Measurements from ENCODE around the gene CPLX4.

The CPLX4 gene, protein sequence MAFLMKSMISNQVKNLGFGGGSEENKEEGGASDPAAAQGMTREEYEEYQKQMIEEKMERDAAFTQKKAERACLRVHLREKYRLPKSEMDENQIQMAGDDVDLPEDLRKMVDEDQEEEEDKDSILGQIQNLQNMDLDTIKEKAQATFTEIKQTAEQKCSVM

DNA sequence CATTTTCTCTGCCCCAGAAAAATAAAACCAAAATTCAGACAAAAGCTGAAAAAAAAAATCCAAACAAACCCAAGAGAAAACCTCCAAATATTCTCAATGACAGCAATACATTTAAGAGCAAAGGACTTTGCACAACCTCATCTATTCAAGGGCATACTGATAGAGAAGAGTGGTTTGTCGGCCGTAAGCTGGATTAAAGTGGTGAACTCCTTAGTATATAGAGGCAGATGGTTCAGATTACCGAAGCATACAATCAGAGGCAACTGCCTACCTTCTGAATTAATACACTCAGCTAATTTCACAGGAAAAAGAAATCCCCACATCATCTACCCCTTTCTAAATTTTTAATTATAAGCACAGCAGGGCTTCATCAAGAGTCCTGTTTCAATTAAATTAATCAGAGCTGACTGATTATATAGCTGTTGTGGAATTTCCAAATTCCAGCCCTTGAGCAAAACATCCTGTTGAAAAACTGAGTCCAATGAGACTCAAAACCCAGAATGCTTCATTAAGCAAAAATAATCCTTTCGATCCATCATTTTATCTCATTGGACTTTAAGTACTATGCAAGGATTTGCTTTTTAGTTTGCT is at the start of gene CPLX4:
CPLX4 (minus strand) TSS at position 190 of the 591 bp plus-strand sequence; CDS start at position 3, 187 bp downstream.
- no peak for ATAC-seq

DNA sequence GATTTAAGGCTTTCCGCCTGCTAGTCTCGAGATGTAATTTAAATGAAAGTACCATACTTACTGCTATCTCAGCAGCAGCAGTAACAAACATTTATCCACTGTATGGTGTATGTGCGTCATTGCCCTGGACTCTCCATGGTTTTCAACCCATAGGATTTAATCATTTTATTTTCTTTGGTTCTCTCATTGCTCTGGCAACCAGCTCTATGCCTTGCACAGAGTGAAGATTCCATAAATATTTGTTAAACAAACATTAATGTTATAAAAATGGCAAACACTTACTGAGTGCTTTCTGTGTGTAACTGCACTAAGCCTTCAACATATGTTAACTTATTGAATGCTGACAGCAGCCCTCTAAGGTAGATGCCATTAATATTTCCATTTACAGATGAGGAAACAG is 41.9 kb upstream of the CPLX4 start:
- ATAC-seq: no peak

DNA sequence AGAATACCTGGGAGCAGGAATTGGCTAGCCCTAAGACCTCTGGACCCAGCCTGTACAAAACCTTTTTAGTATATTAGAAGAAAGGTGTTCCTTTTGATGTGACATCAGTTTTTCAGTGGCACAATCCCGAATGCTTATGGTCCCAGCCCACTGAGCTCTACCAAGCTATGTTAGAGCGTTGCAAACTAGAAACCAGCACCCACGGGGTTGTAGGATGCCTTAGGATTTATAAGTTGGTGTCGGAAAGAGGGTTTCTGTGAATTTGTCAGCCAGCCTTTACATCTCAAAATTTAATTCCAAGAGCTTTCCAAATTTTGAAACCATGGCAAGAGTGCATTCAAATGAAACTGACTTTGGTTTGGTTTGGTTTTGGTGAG is 41.1 kb upstream of the CPLX4 start:
- ATAC-seq: no peak

DNA sequence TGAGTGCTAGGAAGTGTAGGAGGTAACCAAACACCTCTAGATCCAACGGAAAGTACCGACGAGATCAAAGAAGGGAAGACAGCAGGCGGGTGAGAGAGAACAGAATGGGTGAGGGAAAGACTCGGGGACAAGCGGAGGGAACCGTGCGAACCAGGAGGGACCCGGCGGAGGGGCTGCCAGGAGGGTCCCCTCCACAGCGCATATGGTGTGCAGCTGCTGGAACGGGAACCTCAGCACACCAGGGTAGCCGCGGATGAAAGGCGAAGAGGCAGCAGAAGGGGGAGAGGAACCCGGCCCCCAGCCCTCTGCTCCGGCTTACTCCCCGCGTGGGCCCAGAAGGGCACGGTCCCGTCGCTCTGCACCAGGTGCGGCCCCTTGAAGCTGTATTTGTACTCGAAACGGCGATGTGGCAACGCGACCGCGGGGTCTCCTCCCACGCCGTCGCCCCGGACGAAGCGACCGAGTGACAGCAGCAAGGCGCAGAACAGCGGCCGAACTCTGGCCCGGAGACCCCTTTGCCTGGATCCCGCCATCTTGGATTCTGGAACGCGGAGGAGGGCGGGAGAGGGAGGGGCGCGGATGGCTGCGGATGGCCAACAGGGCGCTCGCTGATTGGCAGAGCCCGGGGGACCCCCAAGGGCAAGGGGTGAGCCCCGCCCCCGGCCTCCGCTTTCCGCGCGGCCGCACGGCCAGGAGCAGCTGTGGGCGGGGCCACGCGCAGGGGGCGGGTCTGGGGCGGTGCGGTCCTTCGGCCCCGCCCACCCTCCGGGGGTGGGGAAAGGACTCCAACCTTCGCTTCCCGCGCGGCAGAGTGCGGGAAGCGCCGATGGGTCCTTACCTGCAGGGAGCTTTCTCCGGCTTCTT is 40.5 kb upstream of the CPLX4 start, which contains the start of gene LMAN1:
LMAN1 (minus strand) TSS at position 554 of the 864 bp plus-strand sequence; CDS start at position 533, 21 bp downstream.
- ATAC-seq: peak; percentile 85

DNA sequence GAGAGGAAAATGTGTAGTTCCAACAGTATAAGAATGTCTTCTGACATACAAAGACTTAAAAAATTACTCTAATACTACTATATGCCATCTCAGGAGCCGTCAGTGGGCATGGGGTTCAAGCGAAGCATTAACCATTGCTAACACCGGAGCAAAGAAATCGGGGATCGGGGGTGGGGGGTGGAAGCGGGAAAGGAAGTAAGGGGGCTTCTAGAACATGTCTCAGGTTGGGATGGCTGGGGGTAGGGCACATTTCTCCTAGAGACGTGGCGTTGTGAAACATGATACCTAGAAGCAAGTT is 39.9 kb upstream of the CPLX4 start:
- ATAC-seq: no peak

DNA sequence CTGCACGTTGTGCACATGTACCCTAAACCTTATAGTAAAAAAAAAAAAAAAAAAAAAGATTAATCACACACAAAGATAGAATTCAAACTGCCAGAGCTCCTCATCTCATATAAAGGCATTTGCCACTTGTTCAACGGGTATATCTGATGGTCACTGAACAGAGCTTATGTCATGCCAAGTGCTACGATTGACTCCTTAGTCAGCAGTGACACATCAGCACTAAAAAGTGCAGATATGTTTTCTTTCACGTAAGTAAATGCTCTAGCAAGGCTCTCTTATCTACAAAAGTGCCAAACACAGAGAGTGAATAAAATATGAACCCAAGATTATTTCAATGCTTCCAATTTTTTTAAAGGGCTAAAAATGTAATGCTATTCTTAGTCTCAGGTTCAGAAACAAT is 39.5 kb upstream of the CPLX4 start:
- ATAC-seq: peak; percentile 43 to 52

DNA sequence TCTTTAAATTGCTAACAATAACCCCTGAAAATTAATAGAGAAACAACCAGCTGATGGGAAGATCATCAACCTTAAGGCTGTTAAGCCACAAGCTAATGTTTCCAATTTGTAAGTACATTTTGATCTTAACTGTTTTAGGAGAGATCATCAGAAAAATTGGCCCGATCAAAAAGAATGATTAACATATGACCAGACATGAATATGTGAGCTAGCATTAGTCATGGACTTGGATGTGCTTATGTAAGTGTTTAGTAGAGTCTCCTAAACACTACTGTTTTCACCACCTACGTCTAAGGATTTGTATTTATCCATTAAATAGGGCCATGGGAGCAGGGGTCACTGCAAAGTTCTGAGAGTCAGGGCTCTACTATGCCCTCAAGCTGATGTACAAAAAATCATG is 36.3 kb upstream of the CPLX4 start:
- no peak for ATAC-seq

DNA sequence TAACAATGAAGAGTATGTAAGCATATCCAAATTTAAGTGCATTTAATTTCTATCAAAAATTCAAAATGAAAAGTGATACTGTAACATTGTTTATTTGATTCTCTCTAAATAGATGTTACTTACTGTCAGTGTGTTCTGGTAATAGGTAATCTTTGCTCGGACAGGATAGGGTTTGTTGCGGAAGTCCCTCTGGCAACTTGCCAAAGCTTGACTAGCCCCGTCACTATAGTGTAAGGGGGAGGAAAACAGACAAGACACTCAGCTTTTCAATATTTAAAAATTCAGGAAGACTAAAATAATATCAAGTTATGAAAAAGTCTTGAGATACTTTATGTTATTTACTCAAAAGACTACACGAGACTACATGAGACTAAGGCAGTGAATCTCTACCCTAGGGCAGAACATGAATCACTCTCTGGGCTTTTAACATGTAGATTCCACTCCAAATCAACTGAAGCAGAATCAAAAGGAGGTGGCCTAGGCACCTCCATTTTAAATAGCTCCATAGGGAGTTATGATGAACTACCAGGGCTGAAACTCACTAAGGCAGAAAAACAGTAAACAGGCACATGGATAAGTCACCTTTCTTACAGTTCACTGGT is 34.7 kb upstream of the CPLX4 start:
- ATAC-seq: no peak

DNA sequence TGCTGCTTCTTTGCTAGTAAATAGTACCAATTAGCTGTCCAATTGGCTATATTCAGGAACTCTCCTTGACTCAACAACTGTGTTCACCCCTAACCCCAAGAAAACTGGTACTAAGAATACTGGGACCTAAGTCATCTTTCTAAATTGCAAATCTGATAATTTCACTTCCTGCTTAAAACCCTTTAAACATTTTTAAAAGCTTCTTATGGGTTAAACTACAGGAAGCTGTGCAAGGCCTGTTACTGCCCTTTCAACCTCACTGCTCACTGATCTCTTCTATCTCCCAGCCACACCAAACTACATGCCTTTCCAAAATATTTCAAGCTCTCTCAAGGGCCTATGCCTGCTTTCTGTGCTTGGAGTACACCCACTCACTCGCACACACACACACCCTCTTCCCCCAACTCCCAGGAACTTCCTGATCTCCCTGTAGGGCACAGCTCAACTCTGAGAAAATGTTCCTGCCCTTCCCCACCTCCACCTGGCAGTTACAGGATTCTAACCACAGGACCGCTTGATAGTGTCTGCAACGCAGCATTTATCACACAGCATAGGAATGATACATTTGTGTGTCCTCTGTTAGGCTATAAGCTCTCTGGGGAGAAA is 33.9 kb upstream of the CPLX4 start:
- ATAC-seq: no peak

DNA sequence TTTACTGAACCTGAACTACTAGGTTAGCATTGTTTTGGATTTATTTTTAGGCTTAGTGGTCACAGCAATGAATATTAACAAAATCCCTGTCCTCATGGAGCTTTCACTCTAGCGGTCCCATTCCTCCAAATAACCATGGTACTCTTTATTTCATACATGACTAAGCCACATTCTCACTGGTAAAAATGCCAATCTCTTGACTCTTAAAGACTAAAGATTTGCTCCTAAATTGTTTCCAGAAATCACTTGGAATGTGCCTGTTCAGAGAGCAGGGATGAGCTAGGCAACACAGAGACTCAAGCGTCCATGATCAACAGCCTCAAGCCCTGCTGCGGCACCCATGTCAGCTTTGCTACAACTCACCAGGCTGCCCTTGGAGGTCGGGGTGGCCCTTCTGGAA is 27.1 kb upstream of the CPLX4 start:
- ATAC-seq: no peak

DNA sequence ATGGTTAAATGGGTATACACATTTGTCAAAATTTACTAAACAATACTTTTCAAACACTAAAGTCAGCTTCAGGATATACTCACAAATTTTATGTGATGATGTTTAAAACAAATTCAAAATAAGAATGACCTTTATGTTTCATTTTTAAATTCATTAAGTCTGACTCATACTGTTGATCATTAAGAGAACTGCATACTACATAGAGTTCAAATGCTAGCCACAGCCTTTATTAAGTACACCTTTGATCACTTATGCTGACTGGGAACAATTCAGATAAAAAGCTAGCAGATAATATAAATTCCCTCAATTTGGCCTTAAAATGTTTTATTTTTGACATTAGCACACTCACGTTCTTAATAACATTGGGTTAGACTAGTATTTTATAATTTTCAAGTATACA is 26.5 kb upstream of the CPLX4 start:
- peak in 1 of 2 donors; percentile 59 for ATAC-seq

DNA sequence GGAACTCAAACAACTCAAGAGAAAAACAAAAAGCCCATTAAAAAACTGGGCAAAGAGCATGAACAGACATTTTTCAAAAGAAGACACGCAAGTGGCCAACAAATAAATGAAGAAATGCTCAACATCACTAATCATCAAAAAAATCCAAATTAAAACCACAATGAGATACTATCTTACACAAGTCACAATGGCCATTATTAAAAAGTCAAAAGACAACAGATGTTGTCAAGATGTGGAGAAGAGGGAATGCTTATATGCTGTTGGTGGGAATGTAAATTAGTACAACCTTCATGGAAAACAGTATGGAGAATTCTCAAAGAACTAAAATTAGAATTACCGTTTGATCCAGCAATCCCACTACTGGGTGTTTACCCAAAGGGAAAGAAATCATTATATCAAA is 25.5 kb upstream of the CPLX4 start:
- no peak for ATAC-seq

DNA sequence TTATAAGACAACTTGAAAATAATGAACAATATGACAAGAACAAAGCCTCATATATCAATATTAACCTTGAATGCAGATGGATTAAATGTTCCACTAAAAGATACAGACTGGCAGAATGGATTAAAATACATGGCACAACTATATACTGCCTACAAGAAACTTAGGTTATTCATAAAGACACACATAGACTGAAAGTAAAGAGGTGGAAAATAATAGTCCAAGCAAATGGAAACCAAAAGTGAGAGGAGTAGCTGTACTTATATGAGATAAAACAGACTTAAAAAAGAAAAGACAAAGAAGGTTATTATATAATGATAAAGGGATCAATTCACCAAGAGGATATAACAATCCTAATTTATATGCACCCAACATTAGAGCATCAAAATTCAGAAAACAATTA is 22.4 kb upstream of the CPLX4 start:
- peak; percentile 84 to 87 for ATAC-seq

DNA sequence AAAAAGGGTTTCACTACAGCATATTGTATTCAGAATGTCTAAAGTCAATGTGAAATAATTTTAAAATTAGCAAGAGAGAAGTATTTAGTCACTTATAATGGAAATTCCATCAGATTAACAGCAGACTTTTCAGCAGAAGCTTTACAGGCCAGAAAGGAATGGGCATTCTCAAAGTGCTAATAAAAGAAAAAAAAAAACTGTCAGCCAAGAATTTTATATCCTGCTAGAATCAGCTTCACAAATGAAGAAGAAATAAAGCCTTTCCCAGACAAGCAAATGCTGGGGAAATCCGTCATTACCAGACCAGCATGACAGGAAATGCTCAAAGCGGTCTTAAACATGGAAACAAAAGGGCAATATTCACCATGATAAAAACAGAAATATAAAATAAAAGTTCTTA is 21.9 kb upstream of the CPLX4 start:
- ATAC-seq: no peak

DNA sequence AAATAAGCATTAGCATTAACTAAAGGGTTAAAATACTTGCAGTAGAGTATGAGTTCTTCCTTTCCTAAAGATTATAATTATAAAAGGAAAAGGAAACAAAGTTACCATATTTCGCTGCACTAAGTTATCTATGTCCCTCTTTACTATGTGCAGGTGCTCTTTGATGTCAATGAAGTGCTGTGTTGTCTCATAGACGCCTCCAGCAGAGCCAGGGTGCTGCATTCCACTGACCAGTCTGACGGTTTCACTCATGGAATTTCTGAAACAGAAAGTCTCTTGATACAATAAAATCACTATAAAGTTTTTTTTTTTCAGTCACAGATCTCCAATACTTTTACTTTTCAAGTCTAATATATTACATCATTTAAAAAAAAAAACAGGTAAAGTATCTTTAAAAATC is 14.5 kb upstream of the CPLX4 start:
- no peak for ATAC-seq

DNA sequence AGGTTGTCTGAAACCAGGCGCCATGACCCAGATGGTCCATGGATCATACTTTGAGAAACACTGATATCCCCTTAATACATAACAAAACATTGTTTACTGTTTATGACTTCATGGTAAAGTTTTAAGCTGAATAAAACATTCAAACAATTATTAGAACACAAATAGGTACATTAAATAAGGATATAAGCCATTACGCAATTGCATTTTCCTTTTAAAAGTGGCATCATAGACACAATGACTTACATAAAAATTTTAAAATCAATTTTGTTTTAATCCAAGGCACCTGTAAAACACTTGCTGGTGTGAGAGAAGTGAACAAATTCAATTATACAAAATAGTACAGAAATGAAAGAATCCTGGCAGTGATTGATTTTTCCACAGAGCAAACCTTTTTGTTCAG is 10.2 kb upstream of the CPLX4 start:
- ATAC-seq: no peak

DNA sequence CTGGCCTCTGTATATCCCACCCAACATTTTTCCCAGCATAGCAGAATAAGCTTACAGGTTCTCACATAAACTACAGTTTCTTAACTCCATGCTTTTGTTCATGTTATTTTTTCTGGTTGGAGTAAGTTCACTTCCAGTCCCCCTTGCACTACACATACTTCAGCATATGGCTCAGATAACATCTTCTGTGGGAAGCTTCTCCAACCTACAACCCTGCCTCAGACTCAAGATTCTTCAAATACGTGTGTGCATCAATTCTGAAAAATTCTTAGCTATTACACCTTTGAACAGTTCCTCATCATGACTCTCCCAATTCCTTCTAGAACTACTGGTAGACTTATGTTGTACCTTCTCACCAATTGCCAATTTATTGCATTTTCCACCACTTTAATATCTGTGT is 7.5 kb upstream of the CPLX4 start:
- no peak for ATAC-seq

DNA sequence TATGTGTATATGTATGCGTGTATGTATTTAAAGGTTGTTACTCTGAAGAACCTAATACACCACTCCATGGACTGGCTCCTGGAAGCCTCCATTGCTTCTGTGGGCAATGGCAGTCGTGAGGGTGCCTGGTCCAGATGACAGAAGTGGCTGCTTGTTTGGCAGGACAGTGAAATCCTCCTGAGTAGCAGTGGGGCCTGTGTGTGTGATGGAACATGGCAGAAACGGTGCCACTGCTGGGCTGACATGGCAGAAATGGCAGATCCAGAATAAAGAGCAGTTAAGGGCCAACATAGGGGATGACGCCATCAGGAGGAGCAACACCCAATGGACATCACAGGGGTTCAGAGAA is 6.1 kb upstream of the CPLX4 start:
- no peak for ATAC-seq

DNA sequence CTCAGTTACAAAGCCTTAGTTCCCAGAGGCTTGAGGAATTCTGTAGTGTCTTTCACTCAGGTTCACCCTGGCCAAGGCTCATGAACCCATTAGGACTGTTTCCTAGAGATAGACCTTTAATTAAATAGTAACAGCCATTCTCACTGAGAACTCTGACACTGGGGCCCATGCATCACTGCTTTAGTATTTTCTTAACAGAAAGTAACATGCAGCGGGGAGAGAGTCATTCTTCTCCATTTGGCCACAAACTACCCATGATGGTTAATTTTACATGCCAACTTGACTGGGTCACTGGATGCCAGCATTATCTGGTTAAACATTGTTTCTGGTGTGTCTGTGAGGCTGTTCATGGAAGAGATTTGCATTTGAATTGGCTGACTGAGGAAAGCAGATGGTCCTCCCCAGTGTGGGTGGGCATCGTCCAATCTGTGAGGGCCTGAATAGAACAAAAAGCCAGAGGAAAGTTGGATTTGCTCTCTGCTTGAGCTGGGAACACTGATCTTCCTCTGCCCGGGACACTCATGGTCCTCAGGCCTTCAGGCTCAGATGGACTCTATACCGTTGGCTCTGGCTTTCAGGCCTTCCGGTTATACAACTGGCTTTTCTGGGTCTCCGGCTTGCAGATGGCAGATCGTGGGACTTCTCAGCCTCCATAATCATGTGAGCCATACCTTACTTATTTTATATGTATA is 5.6 kb upstream of the CPLX4 start:
- ATAC-seq: no peak

DNA sequence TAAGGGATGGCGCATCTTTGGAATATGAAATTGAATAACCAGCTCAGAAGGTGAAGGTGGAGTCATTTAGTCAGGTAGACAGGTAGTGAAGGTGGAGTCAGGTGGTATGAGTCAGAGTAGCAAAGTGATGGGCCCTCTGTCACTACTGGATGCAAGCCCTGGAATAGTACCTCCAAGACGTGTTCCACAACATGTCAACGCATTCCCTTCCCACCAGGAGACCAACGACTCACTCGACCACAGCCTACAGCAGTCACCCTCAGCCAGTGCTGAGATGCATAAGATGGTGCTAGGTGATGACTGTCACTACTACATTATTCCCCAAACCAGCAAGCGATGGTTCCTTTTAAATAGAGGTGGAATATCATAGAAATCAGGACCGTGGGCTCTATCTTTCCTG is 6.8 kb downstream of the CPLX4 start:
- ATAC-seq: no peak

DNA sequence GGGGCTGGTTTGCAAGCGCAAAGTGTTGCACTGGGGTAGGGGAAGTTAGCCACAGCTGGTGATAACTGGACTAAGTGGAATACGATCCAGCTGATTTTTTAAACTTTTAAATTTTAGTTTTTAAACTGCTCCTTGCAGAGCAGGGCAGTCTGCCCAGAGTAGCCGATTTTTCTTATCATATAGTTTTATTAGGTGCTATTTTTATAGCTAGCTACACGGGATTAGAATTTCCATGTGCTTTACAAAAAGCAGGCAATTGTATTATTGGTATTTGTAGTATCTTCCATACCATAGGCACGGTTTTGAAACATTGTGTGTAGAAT is 9.6 kb downstream of the CPLX4 start:
- no peak for ATAC-seq

DNA sequence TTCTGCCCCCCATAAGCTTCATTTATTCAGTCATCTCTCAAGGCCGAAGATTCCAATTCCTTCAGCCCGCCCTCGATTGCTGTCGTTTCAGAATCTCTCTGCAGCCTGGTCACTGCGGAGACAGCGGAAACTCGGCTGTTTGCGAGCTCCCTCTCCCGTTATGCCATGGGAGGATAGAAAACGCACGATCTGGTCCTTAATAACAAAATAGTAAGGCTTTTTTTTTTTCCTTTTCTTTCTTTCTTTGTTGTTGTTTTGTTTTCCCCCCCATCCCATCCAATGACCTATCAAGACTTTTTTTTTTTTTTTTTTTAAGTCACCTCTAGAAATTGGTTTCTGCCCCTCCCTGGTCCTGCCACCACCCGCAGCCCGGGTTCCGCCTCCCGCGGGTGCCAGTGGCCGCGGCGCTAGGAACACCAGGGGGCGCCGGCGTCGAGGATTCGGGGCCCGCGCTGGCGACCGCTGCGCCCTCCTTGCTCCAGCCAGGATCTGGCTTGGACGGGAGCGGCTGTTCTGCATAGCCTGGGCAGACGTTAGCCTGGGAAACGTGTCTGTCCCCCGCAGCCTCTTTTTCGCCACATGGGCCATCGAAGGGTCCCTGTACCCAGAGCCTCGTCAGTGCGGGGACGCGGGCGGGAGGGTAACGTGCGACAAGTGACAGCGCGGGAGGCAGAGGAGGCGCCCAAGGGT is 10.1 kb downstream of the CPLX4 start:
- ATAC-seq: peak; percentile 80 to 88

DNA sequence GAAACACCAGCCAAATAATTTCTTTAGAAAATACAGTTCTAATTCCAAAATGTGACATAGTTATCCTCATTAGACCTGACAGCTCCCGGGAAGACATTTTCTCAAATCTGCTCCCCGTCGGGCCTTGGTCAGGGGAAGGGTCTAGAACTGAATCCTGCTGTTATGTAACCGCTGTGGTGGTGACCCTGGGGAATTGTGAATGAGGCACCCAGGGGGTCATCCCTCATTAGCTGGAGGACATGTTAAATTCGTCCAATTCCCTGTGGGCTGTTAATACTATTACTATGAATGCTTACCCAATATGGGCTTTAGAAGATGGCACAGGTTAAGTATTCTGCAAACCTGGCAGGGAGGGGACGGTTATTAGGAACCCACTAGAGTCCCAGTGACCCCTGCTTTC is 11.8 kb downstream of the CPLX4 start:
- ATAC-seq: no peak

Measured in activated CD4-positive, CD25-positive, alpha-beta regulatory T cell treated with anti-CD3 and anti-CD28 coated beads, Interleukin-2, amount 50 U/mL, for 24 hours (primary cell).